ENCODE measurements around the gene WNK3.

GRCh38 chrX:54294306-54294705 lies 63.5 kb downstream of the WNK3 start:
- TF ChIP-seq CTCF (optimal IDR thresholded peaks at IDR 0.05 in 1 of 3, IDR thresholded peaks at IDR 0.05 in 1 of 3, conservative IDR thresholded peaks at IDR 0.05 in 1 of 3; ENCODE audit: extremely low read depth in 1 of 3, insufficient read depth in 2 of 3, low read length in 3 of 3) (no peak), EZH2 (IDR thresholded peaks at IDR 0.05; ENCODE audit: low read length) (no peak)
